Heart left ventricle (tissue), 16 donors: Measurements from ENCODE around the gene NECTIN4. TPM values are rescaled to one million over a fixed set of nuclear protein-coding genes. Genes with fewer than 3 reads are reported as not detected.
A peak's percentile ranks its signal among the peaks of the same experiment; 100 is the strongest.

Experiments used
- ATAC-seq, 4 donors: fragments of 200-7000 bp; cut with Tn5 transposase; one replicate each; pipeline ENCODE4 v1.9.1; 2020 to 2022; ENCODE audit warnings: moderate library complexity in 4 of 4, mild to moderate bottlenecking in 3 of 4, moderate number of reproducible peaks in 1 of 4
- DNase-seq, 5 donors: peaks; one replicate each; pipeline ENCODE4 v3.0.0-alpha.2; 2020
- H3K27ac ChIP-seq, 12 donors: fragments of 200-600 bp; sonication (generic) in 4 of 12; one replicate each; pipeline versions ENCODE4 v1.5.0 to v1.8.0; 2016 to 2022; ENCODE audit warnings: mild to moderate bottlenecking in 2 of 12
- H3K27me3 ChIP-seq, 9 donors: fragments of 200-600 bp; sonication (generic) in 2 of 9; one replicate each; pipeline versions ENCODE4 v1.5.1 to v1.8.0; 2016 to 2022; ENCODE audit warnings: mild to moderate bottlenecking in 3 of 9
- H3K36me3 ChIP-seq, 9 donors: fragments of 200-600 bp; sonication (generic) in 2 of 9; one replicate each; pipeline versions ENCODE4 v1.5.0 to v1.8.0; 2018 to 2022; ENCODE audit warnings: mild to moderate bottlenecking in 2 of 9
- H3K4me1 ChIP-seq, 12 donors: fragments of 200-600 bp; sonication (generic) in 4 of 12; one replicate each; pipeline versions ENCODE4 v1.5.0 to v1.8.0; 2016 to 2022; ENCODE audit warnings: mild to moderate bottlenecking in 3 of 12
- H3K4me3 ChIP-seq, 12 donors: fragments of 200-600 bp; sonication (generic) in 4 of 12; one replicate each; pipeline versions ENCODE4 v1.5.0 to v1.8.0; 2017 to 2022; ENCODE audit warnings: mild to moderate bottlenecking in 9 of 12, moderate library complexity in 4 of 12
- H3K9me3 ChIP-seq, 12 donors: fragments of 200-600 bp; sonication (generic) in 4 of 12; one replicate each; pipeline versions ENCODE4 v1.5.0 to v1.8.0; 2016 to 2022; ENCODE audit warnings: mild to moderate bottlenecking in 1 of 12
- CTCF ChIP-seq, 12 donors: fragments of 200-600 bp; sonication (generic) in 4 of 12; IDR thresholded peaks; one replicate each; pipeline versions ENCODE4 v1.5.0 to v1.8.0; 2018 to 2022; ENCODE audit warnings: antibody characterized with exemption in 12 of 12, mild to moderate bottlenecking in 5 of 12
- POLR2A ChIP-seq, 2 donors: fragments of 450-650 bp; IDR thresholded peaks; one replicate each; pipeline ENCODE4 v1.6.1; 2017; ENCODE audit warnings: antibody characterized with exemption in 2 of 2, mild to moderate bottlenecking in 2 of 2, moderate library complexity in 2 of 2
- WGBS, 4 donors: extraction: QIAGEN DNeasy Blood & Tissue Kit in 2 of 4; methylation state at CpG; one replicate each; pipeline versions ENCODE4 v1.1.5 to v1.1.7; 2013 to 2018; 5-methylcytosine and 5-hydroxymethylcytosine counted together
- intact Hi-C, 10 donors: fragments of 100-400 bp; cut with DNase I; formaldehyde crosslinking; loops; one replicate each; pipeline versions ENCODE4 v1.11.1 to v1.14.2; 2022
- polyA plus RNA-seq, 2 donors: library from polyadenylated mRNA; stranded (reverse); fragments of 200-250 nt; gene quantifications; one replicate each; pipeline ENCODE4 v1.2.3, GENCODE V29; 2013
- total RNA-seq, 9 donors: library from RNA; depleted of rRNA in 2 of 9; stranded (reverse); fragments of >200 nt in 2 of 9; fragmentation: NEBNext Ultra II Directional in 3 of 9; extraction: Animal tissue kit (Norgen Biotek cat#: 25700) in 3 of 9; gene quantifications; one replicate each; pipeline versions ENCODE4 v1.1.0 to v1.2.4, GENCODE V29; 2016 to 2023
- donor health status: ischemic (EF 13 %, LVEDD 7.1; RV severe dilation, severe dysfunction).
- donor health status: healthy with polysubstance abuse.
- donor health status: DM: no; HTN: yes; CAD: no.
- donor health status: DM: no; HTN: no; CAD: no.
- donor health status: ischemic (EF 25% LVEDD 6.9; RV normal size, moderate dysfunction).
- donor health status: ischemic (EF 25% LVEDD 5.7; RV mildly dilated, moderate dysfunction).
- donor health status: healthy.
- donor health status: DM: yes; HTN: yes; CAD: no.
- donor health status: ischemic (EF 35%, LVEDD 5.7; RV mildly dilated, moderate dysfunction).
- donor health status: nonischemic (EF 11% LVEDD 7.7; RV severe dilation, severe dysfunction).
- donor health status: DM: yes; HTN: yes; CAD: no.
- donor health status: PGD.
- donor health status: ischemic (EF 29% LVEDD 5.4; RV normal size, mild dysfunction).
- donor health status: nonischemic (EF 23%, LVEDD 6.1; RV moderate dilation, normal function).

Gene NECTIN4
- total and polyA plus RNA-seq, 11 donors, result 0.03 to 0.53 (median 0.07) TPM; not detected in 8

GRCh38 chr1:161082483-161082882, 6.9 kb downstream of the NECTIN4 start:
- no peaks in the 10 kb centered on the region for H3K9me3 ChIP-seq
- intact Hi-C loops, result no loop called here
- no peak overlapping the region for H3K4me3 ChIP-seq
- no peaks in the 10 kb centered on the region for H3K36me3 ChIP-seq
- peaks cover 0 to 5% (median 0%) of the 10 kb centered on the region in 9 donors for H3K27me3 ChIP-seq
- peak overlapping the region in 1 of 12 donors; percentile 34 for H3K27ac ChIP-seq
- 89 to 92% (median 91%) methylated on average over 2 of the region's 2 CpGs for WGBS, 4 donors
- TF ChIP-seq POLR2A (IDR thresholded peaks at IDR 0.05) (no peak), CTCF (IDR thresholded peaks at IDR 0.05) (no peak)
- ATAC-seq (no peak), DNase-seq (no peak)
- H3K4me1 ChIP-seq, result peaks cover 0 to 16% (median 0%) of the 10 kb centered on the region in 12 donors

GRCh38 chr1:161081519-161081918, 7.8 kb downstream of the NECTIN4 start:
- Histone ChIP-seq H3K4me1 (peaks cover 0 to 16% (median 0%) of the 10 kb centered on the region in 12 donors), H3K27ac (no peak overlapping the region), H3K4me3 (no peak overlapping the region), H3K36me3 (no peaks in the 10 kb centered on the region), H3K27me3 (peaks cover 0 to 5% (median 0%) of the 10 kb centered on the region in 9 donors), H3K9me3 (no peaks in the 10 kb centered on the region)
- no peak for ATAC-seq
- intact Hi-C loops, result no loop called here
- TF ChIP-seq CTCF (IDR thresholded peaks at IDR 0.05), result no peak
- DNase-seq, result no peak
- 76 to 96% (median 79%) methylated on average over 5 of the region's 5 CpGs for WGBS, 4 donors

GRCh38 chr1:161080441-161081405, 8.6 kb downstream of the NECTIN4 start:
- H3K9me3 ChIP-seq, result no peaks in the 10 kb centered on the region
- H3K27ac ChIP-seq, result no peak overlapping the region
- WGBS, 4 donors, result 77 to 85% (median 80%) methylated on average over 5 of the region's 5 CpGs
- TF ChIP-seq POLR2A (IDR thresholded peaks at IDR 0.05) (no peak), CTCF (IDR thresholded peaks at IDR 0.05) (no peak)
- peaks cover 0 to 16% (median 0%) of the 10 kb centered on the region in 12 donors for H3K4me1 ChIP-seq
- no peak for DNase-seq
- peaks cover 0 to 5% (median 0%) of the 10 kb centered on the region in 9 donors for H3K27me3 ChIP-seq
- ATAC-seq, result no peak
- intact Hi-C loops, result no loop called here
- H3K4me3 ChIP-seq, result no peak overlapping the region
- no peaks in the 10 kb centered on the region for H3K36me3 ChIP-seq

- ATAC-seq, result no peak
- intact Hi-C loops, result no loop called here
- H3K4me1 ChIP-seq, result peaks cover 0 to 16% (median 0%) of the 10 kb centered on the region in 12 donors
- DNase-seq, result no peak
- H3K36me3 ChIP-seq, result no peaks in the 10 kb centered on the region
- no peak overlapping the region for H3K27ac ChIP-seq
- H3K4me3 ChIP-seq, result no peak overlapping the region
- H3K27me3 ChIP-seq, result peaks cover 0 to 5% (median 0%) of the 10 kb centered on the region in 9 donors
- WGBS, 4 donors, result 51 to 65% (median 52%) methylated on average over 38 to 41 of the region's 41 CpGs
- no peaks in the 10 kb centered on the region for H3K9me3 ChIP-seq
- TF ChIP-seq POLR2A (IDR thresholded peaks at IDR 0.05), result no peak
- TF ChIP-seq CTCF (IDR thresholded peaks at IDR 0.05), result no peak
These were observed 9.8 kb downstream of the NECTIN4 start for GRCh38 chr1:161079436-161080110.
